HG03571 (cell line): ENCODE measurements around the gene PPP1CC.
"Not testable (repeated sequence)": the region's sequence is repeated elsewhere in the genome, so short reads cannot be mapped to it uniquely, and the experiment has no call there.

Experiments used
- ATAC-seq: cut with Tn5 transposase; IDR thresholded peaks from one replicate; pipeline ENCODE4 v1.9.1; 2021; ENCODE audit not compliant: unreplicated experiment

The PPP1CC gene

GRCh38 chr12:110754101-110754793 is 11.6 kb upstream of the PPP1CC start:
- no peak for ATAC-seq

DNA sequence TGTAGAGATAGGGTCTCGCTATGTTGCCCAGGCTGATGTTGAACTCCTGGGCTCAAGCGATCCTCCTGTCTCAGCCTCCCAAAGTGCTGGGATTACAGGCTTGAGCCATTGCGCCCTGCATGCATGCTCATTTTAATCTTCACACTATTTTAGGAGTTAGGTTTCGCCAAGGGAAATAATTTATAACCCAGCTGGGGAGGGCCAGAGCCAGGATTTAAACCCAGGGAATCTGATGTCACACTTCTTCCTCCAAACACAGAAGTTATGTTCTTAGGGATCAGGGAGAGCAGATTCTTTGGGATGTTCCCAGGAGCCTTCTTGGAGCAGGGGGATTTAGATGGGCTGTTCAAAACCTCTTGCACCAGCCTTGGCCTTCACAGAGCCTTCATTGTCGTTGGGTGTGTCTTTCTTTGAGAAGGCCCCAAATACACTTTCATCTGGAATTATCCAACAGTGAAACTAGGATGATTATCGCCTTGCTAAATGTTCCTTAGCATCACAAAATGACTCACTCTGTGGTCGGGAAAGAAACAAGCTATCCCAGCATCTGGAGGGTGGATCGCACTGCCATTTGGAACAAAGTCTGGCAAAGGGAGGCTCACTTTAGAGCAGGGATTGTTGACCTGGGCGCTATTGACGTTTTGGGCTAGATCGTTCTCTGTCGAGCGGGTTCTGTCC is 8.2 kb upstream of the PPP1CC start:
- ATAC-seq: no peak

- no peak for ATAC-seq
These were observed 3.9 kb upstream of the PPP1CC start for GRCh38 chr12:110746550-110746949.

DNA sequence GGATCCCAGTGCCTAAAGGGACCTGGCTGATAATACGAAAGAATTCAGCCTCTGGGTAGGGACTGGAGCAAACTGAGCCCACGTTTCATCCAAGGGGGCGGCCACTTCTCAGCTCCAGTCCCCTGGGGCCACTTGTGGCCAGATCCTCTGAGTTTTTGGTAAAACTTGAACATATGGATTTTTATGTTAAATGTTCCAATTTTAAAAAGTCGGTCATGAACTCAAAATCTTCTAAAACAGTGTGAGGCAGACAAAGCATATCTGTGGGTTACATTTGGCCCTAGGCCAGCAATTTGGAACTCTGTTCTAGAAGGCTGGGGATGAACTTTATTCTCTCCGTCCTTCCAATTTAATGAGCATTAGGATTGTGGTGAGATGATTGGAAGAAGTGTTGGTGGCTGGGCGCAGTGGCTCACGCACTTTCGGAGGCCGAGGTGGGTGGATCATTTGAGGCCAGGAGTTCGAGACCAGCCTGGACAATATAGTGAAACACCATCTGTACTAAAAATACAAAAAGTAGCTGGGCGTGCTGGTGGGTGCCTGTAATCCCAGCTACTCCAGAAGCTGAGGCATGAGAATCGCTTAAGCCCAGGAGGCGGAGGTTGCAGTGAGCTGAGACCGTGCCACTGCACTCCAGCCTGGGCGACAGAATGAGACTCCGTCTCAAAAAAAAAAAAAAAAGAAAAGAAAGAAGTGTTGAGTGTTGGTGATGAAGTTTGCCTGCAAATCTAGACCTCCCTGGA is 3.0 kb upstream of the PPP1CC start:
- ATAC-seq: no peak

DNA sequence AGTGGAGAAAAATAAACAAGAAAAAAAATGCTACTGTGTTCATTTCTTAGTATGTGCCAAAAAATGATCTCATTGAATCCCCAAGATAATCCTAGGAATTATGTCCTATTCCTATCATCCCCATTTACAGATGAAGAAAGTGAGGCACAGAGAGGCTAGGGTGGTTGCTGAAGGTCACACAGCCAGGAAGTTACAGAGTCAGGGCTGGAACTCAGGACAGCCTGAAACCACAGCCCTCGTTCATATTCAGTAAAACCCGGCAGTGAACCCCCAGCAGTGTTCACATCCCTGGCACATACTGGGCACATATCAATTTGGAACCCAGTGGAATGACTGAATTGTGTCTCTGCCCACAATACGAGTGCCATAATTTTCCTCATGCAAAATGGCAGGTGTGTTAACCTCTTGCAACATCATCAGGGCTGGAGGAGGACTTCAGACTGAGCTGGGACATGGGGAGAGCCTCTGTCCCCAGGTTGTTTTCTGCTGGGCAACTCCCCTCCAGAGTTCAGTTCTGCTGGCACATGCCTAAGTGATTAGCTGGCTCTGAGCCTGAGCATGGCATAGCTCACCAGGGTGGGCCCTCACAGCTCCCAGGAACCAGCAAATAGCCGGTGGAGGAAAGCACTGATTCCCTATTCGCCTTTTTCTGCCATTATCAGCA is 2.0 kb upstream of the PPP1CC start:
- ATAC-seq: no peak

- ATAC-seq: no peak
These were observed 1.5 kb upstream of the PPP1CC start for GRCh38 chr12:110744151-110744571.

- ATAC-seq: no peak
These were observed 941 bp upstream of the PPP1CC start for GRCh38 chr12:110743571-110744093.

GRCh38 chr12:110742096-110742717 is 484 bp downstream of the PPP1CC start:
- peak; percentile 22 for ATAC-seq

- no peak for ATAC-seq
These were observed 1.2 kb downstream of the PPP1CC start for GRCh38 chr12:110741341-110742095.

- ATAC-seq: no peak
These were observed 2.8 kb downstream of the PPP1CC start for GRCh38 chr12:110739894-110740293.

DNA sequence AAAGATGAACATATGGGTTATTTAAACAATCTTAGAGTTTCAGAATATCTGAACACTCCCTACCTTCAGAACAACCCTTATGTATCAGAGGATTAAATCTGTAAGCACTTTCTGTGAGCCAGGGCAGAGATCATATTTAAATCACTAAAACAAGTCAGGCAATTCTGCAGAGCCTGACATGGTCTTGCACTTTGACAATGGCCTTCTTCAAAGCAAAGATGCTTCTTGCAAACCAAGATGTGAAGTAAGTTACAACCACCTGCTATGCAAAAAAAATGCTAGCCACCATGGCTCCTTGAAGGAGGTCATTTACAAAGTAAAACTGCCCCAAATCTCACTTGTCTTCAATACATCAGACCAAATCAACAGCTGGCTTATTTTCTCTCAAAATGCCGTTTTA is 3.2 kb downstream of the PPP1CC start:
- ATAC-seq: no peak

- ATAC-seq: no peak
These were observed 5.2 kb downstream of the PPP1CC start for GRCh38 chr12:110737532-110737931.

DNA sequence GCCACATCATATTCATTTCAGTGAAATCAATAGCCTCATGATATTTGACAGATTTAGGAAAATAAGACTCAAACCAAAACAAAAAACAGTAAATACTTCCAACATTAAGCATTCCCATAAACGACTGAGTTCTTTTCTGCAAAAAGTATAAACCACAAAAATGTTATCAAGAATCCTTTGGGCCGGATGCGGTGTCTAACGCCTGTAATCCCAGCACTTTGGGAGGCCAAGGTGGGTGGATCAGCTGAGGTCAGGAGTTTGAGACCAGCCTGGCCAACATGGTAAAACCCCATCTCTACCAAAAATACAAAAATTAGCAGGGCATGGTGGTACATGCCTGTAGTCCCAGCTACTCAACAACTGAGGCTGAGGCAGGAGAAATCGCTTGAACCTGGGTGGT is 5.7 kb downstream of the PPP1CC start:
- ATAC-seq: not testable (repeated sequence)

DNA sequence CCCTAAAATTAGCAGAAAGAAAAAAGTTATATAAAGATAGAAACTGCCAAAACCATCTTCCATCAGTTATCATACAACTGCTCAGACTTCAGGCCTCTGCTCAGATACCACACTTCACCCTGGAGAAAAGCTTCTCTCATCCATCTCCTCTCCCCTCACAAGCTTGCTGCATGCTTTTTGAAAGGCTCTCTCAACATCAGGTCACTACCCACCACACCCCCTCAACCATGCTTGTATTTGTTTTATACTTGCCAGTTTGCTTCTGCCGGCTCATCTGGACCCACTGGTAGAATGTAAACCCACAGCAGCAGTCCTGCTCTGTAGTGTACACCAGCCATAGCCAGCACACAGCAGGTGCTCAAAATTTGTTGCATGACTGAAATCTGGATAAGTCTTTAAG is 8.8 kb downstream of the PPP1CC start:
- ATAC-seq: no peak

DNA sequence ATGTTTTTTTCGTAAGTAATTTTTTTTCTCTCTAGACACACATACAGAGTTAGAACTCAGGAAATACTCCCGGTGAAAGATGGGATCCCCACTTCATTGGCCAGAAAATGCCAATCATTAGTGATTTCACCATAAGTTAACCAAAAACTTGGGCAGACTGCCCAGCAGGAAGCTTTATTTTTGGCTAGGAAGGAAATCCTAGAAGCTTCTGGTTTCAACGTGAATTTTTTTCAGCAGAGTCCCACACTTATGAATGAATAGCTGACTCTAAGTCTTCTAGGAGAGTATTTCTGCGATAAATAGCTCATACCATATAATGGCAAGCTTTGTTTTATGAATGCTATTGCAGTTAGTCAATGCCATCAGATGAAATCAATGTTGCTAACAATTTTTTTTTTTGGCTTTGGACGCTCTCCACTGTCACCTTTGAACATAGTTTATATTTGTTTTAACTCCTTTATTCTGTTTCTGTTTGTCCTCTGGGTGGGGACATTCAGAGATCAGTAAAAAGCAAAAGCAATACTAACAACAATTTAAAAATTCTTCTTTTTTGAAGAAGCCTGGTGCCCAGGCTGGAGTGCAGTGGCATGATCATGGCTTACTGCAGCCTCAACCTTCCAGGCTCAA is 9.5 kb downstream of the PPP1CC start:
- no peak for ATAC-seq

- no peak for ATAC-seq
These were observed 10.1 kb downstream of the PPP1CC start for GRCh38 chr12:110732572-110732971.

DNA sequence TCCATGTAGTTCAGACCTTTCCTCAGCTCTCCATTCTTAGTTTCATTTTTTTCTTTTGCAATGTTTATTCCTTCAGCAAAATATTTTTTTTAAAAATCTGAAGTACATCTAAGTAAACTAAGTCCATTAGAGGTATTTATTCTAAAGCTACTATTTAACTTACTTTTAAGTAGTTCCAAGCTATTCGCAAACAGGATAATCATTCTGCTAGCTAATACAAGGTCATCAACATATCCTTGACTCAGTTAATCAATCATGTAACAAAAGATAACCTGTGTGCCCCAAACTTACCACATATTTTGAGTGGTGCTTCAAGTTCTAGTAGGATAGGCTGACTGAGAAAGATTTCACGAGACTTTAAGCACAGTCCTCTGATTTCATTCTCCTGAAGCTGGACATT is 11.2 kb downstream of the PPP1CC start:
- ATAC-seq: no peak

DNA sequence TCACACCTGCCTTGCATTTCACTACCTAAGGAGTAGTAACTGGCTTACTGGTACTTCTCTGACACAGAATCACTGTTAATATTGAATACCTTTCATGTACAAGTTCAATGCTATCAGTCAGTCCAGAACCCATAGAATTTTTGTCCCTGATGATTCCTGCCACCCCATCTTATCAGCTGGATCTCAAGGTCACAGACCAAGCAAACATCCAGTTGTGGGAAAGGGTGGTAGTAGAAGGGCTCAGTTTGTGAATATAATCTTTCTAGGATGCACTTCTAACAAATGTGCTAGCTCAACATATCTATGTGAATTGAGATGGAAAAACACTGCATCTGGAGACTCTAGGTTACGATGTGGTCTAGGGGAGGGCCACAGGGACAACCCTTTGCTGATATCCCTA is 14.1 kb downstream of the PPP1CC start:
- no peak for ATAC-seq

DNA sequence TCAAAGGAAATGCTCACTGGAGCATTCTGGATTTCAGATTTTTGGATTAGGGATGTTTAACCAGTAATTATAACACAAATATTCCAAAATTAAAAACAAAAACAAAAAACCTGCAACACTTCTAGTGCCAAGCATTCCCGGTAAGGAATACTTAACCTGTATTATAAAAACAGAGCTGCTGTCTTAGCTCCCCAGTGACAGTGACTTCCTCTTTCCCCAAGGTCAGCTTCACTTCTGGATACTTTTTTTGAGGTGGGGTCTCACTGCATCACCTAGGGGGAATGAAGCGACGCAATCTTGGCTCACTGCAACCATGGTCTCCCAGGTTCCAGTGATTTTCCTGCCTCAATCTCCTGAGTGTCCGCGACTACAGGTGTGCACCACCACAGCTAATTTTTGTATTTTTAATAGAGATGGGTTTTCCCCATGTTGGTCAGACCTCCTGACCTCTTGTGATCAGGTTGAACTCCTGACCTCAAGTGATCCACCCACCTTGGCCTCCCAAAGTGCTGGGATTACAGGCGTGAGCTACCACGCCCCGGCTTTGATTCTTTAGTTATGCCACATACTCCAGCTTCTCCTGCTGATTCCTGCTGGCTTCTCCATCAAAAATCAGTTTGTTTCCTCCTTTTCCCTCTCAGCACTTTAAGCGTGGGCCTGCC is 15.9 kb downstream of the PPP1CC start:
- ATAC-seq: no peak
